GM23338 (cell line): Measurements from ENCODE around the gene EPHB6. TPM values are rescaled to one million over a fixed set of nuclear protein-coding genes. Genes with fewer than 3 reads are reported as not detected.

Source experiments
- ATAC-seq: fragments of 200-7000 bp; cut with Tn5 transposase; 3 replicates; pipeline ENCODE4 v1.9.1; 2020
- DNase-seq: peaks from one replicate; pipeline ENCODE4 v3.0.0-alpha.2; 2015; ENCODE audit warnings: low spot score
- H2AFZ ChIP-seq: fragments of 200-600 bp; sonication (generic); 2 replicates; pipeline ENCODE4 v1.8.0; 2016; ENCODE audit warnings: antibody characterized with exemption, mild to moderate bottlenecking, moderate library complexity
- H3F3A ChIP-seq: fragments of 200-600 bp; sonication (generic); replicated peaks from 2 replicates; pipeline ENCODE4 v1.8.0; 2017; ENCODE audit warnings: antibody characterized with exemption, mixed run types, low read depth
- H3K27ac ChIP-seq: fragments of 200-600 bp; sonication (generic); 2 replicates; pipeline ENCODE4 v1.6.1; 2016; ENCODE audit warnings: low read depth
- H3K27me3 ChIP-seq: fragments of 200-600 bp; sonication (generic); 2 replicates; pipeline ENCODE4 v1.8.0; 2016; ENCODE audit warnings: mild to moderate bottlenecking, mixed run types, moderate library complexity; ENCODE audit not compliant: insufficient read depth
- H3K36me3 ChIP-seq: fragments of 200-600 bp; sonication (generic); 2 replicates; pipeline ENCODE4 v1.8.0; 2016; ENCODE audit warnings: mild to moderate bottlenecking; ENCODE audit not compliant: insufficient read depth
- H3K4me1 ChIP-seq: fragments of 200-600 bp; sonication (generic); 2 replicates; pipeline ENCODE4 v1.8.0; 2016; ENCODE audit warnings: mild to moderate bottlenecking, moderate library complexity; ENCODE audit not compliant: insufficient read depth
- H3K4me2 ChIP-seq: fragments of 200-600 bp; sonication (generic); 2 replicates; pipeline ENCODE4 v1.7.1; 2017; ENCODE audit warnings: mixed run types
- H3K4me3 ChIP-seq: fragments of 200-600 bp; sonication (generic); 2 replicates; pipeline ENCODE4 v1.6.1; 2016; ENCODE audit warnings: mixed run types
- H3K79me2 ChIP-seq: fragments of 200-600 bp; sonication (generic); replicated peaks from 2 replicates; pipeline ENCODE4 v1.8.0; 2017; ENCODE audit warnings: mild to moderate bottlenecking; ENCODE audit not compliant: insufficient read depth
- H3K9me2 ChIP-seq: fragments of 200-600 bp; sonication (generic); 2 replicates; pipeline ENCODE4 v1.8.0; 2017; ENCODE audit not compliant: insufficient read depth
- H4K20me1 ChIP-seq: fragments of 200-600 bp; sonication (generic); replicated peaks from 2 replicates; pipeline ENCODE4 v1.8.0; 2017; ENCODE audit warnings: mild to moderate bottlenecking; ENCODE audit not compliant: insufficient read depth
- H3K27ac Mint-ChIP-seq: 2 replicates; pipeline ENCODE4 v1.8.0; 2020; ENCODE audit warnings: inconsistent platforms, mild to moderate bottlenecking, moderate library complexity, mixed read lengths
- H3K27me3 Mint-ChIP-seq: 3 replicates; pipeline ENCODE4 v1.8.0; 2022; ENCODE audit warnings: low read depth, mild to moderate bottlenecking, moderate library complexity, mixed read lengths, inconsistent platforms; ENCODE audit not compliant: insufficient read depth, poor library complexity
- H3K36me3 Mint-ChIP-seq: 3 replicates; pipeline ENCODE4 v1.8.0; 2021; ENCODE audit warnings: low read depth, mild to moderate bottlenecking, inconsistent platforms, moderate library complexity, mixed read lengths
- H3K4me1 Mint-ChIP-seq: 3 replicates; pipeline ENCODE4 v1.8.0; 2020; ENCODE audit warnings: mild to moderate bottlenecking, inconsistent platforms, mixed read lengths
- H3K4me3 Mint-ChIP-seq: 3 replicates; pipeline ENCODE4 v1.8.0; 2021; ENCODE audit warnings: moderate library complexity, mild to moderate bottlenecking, inconsistent platforms, mixed read lengths
- H3K9me3 Mint-ChIP-seq: 3 replicates; pipeline ENCODE4 v1.8.0; 2020; ENCODE audit warnings: moderate library complexity, mild to moderate bottlenecking, inconsistent platforms, mixed read lengths
- CREB1 ChIP-seq: fragments of 250-450 bp; sonication (Bioruptor Pico); IDR thresholded peaks from 2 replicates; pipeline ENCODE4 v1.5.0; 2020; ENCODE audit warnings: low read depth, mild to moderate bottlenecking, moderate library complexity
- CTCF ChIP-seq, 2 experiments: fragments of 200-600 bp in 1 of 2; sonication (generic) in 1 of 2; conservative IDR thresholded peaks; 2 replicates each; pipeline versions ENCODE4 v1.5.1 to v1.6.1; 2016 to 2017; ENCODE audit warnings: antibody characterized with exemption in 2 of 2, low read depth in 2 of 2, mild to moderate bottlenecking in 2 of 2, moderate library complexity in 1 of 2
- JUNB ChIP-seq: IDR thresholded peaks from one replicate; pipeline ENCODE4 v1.6.1; 2016; ENCODE audit warnings: antibody characterized with exemption; ENCODE audit not compliant: unreplicated experiment
- NANOG ChIP-seq: IDR thresholded peaks from 2 replicates; pipeline ENCODE4 v1.6.1; 2016; ENCODE audit warnings: antibody characterized with exemption, borderline replicate concordance
- POLR2AphosphoS5 ChIP-seq: IDR thresholded peaks from 2 replicates; pipeline ENCODE4 v1.6.1; 2016; ENCODE audit warnings: antibody characterized with exemption, low read depth
- ZNF331 ChIP-seq: fragments of 250-450 bp; sonication (Bioruptor Pico); IDR thresholded peaks from 2 replicates; pipeline ENCODE4 v1.5.0; 2020; ENCODE audit warnings: low read depth, mild to moderate bottlenecking, moderate library complexity
- ZNF462 ChIP-seq: fragments of 250-450 bp; sonication (Bioruptor Pico); IDR thresholded peaks from 2 replicates; pipeline ENCODE4 v1.5.0; 2020; ENCODE audit warnings: mild to moderate bottlenecking, moderate library complexity
- polyA plus RNA-seq: library from polyadenylated mRNA; unstranded; fragments of >200 nt; fragmentation: Nextera tagmentation; extraction: Ambion mirVana; gene quantifications from 2 replicates; pipeline ENCODE4 v1.2.1, GENCODE V29; 2016
- total RNA-seq: library from RNA; depleted of rRNA; stranded (reverse); fragments of >200 nt; shearing (Covaris generic); gene quantifications from 2 replicates; pipeline ENCODE4 v1.2.3, GENCODE V29; 2014

EPHB6 gene
- total and polyA plus RNA-seq, 2 experiments from 2014 or later: 20.8 to 27.5 TPM

DNA sequence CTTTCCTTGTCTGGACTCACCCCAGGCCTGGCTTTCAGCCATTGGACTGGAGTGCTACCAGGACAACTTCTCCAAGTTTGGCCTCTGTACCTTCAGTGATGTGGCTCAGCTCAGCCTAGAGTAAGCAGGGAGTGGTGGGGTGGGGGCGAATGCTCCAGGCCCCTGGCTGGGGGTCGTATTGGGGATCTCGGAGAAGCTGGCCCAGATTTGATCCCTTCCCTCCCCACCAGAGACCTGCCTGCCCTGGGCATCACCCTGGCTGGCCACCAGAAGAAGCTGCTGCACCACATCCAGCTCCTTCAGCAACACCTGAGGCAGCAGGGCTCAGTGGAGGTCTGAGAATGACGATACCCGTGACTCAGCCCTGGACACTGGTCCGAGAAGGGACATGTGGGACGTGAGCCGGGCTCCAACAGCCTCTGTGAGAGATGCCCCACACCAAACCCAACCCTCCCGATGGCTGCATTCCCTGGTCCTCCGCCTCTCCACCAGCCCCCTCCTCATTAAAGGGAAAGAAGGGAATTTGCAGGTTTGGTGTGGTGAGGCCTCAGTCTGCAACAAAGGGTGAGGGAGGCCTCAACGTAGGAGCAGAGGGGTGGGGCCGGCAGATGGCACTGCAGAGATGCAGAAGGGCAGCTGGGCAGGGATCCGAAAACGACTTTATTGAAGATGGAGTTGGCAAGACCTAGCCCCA lies 15.8 kb downstream of the EPHB6 start:
- no peak for DNase-seq
- no peaks in the 10 kb centered on the region for H3K36me3 ChIP-seq

GRCh38 chr7:142871260-142872105 lies 16.6 kb downstream of the EPHB6 start:
- no peak for ATAC-seq
- DNase-seq: no peak
- Histone ChIP-seq H3K27ac (no peak overlapping the region), H3K79me2 (no peaks in the 10 kb centered on the region), H3K36me3 (no peaks in the 10 kb centered on the region), H3F3A (no peaks in the 10 kb centered on the region), H3K4me2 (no peak overlapping the region), H4K20me1 (no peaks in the 10 kb centered on the region), H3K4me1 (no peaks in the 10 kb centered on the region), H3K9me2 (no peaks in the 10 kb centered on the region), H2AFZ (no peak overlapping the region), H3K4me3 (no peak overlapping the region), H3K27me3 (no peaks in the 10 kb centered on the region)
- Mint-ChIP-seq H3K9me3 (peaks cover 5% of the 10 kb centered on the region; the same call in 1 of the 3 replicates), H3K4me1 (peaks cover under 1% of the 10 kb centered on the region; the same call in 2 of the 3 replicates), H3K27me3 (peaks cover 11% of the 10 kb centered on the region), H3K27ac (no peak overlapping the region), H3K4me3 (no peak overlapping the region), H3K36me3 (peaks cover 20% of the 10 kb centered on the region; the same call in 2 of the 3 replicates)
- TF ChIP-seq ZNF462 (CRISPR knock-in tag): no peak
- no peak for TF ChIP-seq CREB1
- TF ChIP-seq ZNF331 (CRISPR knock-in tag): no peak

More for the DNA sequence above, 15.8 kb downstream of the EPHB6 start:
- H3K4me1 ChIP-seq: peaks cover 4% of the 10 kb centered on the region; the same call in 1 of the 2 replicates
- no peak overlapping the region for H3K4me3 Mint-ChIP-seq
- no peaks in the 10 kb centered on the region for H4K20me1 ChIP-seq
- TF ChIP-seq CTCF (conservative IDR thresholded peaks at IDR 0.05; ENCODE audit: low read depth in 2 of 2) (0 out of 4 replicates have a peak, but pooled peaks of 1 of the 2 experiments have one; percentile 1), NANOG (no peak), JUNB (no peak), POLR2AphosphoS5 (no peak)
- H3K9me3 Mint-ChIP-seq: peaks cover 5% of the 10 kb centered on the region; the same call in 1 of the 3 replicates
- no peaks in the 10 kb centered on the region for H3K79me2 ChIP-seq
- H3K27ac ChIP-seq: no peak overlapping the region
- H3K4me2 ChIP-seq: no peak overlapping the region
- H3K36me3 Mint-ChIP-seq: peaks cover 20% of the 10 kb centered on the region; the same call in 2 of the 3 replicates
- H3K4me3 ChIP-seq: no peak overlapping the region
- no peak overlapping the region for H3K27ac Mint-ChIP-seq
- no peaks in the 10 kb centered on the region for H3K27me3 ChIP-seq
- H3K9me2 ChIP-seq: no peaks in the 10 kb centered on the region
- no peak overlapping the region for H2AFZ ChIP-seq
- H3F3A ChIP-seq: no peaks in the 10 kb centered on the region
- peaks cover 14% of the 10 kb centered on the region for H3K27me3 Mint-ChIP-seq
- peaks cover 7% of the 10 kb centered on the region; the same call in 2 of the 3 replicates for H3K4me1 Mint-ChIP-seq
- ATAC-seq: no peak
